Activated T-cell treated with anti-CD3 and anti-CD28 coated beads for 1 hour (primary cell): ENCODE data around the gene KLHL41.
"Not testable (repeated sequence)": the region's sequence is repeated elsewhere in the genome, so short reads cannot be mapped to it uniquely, and the experiment has no call there.

Source experiments
- DNase-seq: peaks from one replicate; pipeline ENCODE4 v3.0.0-alpha.2; 2020; ENCODE audit warnings: low read depth

KLHL41 gene

DNA sequence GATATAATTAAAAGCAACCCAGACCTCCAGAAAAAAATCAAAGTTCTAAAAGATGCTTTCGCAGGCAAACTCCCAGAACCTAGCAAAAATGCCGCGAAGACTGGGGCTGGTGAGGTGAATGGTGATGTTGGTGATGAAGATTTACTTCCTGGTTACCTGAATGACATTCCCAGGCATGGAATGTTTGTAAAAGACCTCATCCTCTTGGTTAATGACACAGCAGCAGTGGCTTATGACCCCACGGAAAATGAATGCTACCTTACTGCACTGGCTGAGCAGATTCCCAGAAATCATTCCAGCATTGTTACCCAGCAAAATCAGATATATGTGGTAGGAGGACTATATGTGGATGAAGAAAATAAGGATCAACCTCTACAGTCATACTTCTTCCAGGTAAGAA lies 994 bp downstream of the KLHL41 start:
- no peak for DNase-seq

DNA sequence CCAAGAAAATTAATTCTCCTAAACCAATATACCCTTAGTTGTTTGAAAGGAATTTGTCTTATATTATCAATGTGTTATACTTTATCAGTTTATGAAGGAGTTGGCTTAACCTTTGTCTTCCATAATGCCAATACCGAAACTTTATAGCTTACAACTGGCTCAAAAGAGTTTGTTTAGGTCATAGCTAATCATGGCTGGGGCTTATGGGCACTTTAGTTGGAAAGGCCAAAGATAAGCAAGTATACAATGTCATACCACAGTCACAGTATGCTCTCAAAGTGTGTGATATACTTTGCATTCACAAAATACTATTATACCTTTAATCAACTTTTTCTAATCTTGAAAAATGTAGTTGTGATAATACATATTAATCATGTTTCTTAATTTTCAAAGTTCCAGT lies 2.3 kb downstream of the KLHL41 start:
- DNase-seq, result no peak

DNA sequence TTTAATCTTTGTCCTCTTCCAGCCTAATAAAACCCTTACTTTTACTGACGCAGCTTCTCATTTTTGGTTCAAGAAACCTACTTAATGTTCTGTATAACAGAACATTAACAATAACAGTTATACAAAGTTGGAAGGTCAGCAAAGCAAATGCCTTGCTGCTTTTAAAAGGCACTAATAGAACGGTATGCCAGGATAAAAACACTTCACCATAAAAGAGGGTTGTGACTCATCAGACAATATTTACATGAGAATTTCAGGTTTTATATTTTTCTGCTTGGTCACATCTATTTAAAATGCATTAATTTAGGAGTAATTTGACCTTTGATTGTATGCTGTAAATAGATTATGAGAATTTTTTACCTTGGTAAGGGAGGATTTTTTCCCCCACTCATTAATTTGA lies 3.0 kb downstream of the KLHL41 start:
- no peak for DNase-seq

DNA sequence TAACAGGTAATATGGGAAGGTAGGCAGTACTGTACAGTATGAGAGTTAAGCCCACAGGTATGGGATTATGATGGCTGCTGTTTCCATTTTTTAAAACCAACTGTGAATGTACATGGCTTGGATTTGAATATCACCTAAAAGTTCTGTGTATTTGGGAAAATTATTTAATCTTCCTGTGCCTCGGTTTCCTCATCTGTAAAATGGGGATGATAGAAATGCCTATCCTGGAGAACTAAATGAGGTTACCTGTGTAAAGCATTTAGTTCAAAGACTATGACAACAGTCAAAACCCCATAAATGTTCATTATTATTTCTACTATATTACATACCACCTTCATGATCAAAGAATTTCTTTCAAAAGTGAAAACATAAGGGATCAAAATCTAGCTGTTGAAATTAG lies 3.6 kb downstream of the KLHL41 start:
- DNase-seq, result no peak

DNA sequence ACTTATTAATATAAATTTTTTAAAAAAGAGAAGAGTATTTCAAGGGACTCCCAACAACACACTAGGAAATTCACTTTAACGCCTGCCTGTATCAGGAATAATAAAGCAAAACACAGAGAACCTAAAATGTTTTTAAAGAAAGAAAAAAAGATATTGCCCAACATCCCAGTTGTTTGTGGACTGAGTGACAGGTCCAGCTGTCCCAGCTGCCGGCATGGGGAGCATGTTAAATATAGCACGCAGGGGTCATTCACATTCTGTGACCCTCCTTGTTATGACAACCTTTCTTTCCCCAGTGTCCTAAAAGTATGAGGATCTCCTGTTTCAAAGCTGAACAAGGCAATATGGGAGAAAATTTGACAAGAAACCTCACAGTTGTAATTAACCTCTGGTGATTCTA lies 4.4 kb downstream of the KLHL41 start:
- no peak for DNase-seq

DNA sequence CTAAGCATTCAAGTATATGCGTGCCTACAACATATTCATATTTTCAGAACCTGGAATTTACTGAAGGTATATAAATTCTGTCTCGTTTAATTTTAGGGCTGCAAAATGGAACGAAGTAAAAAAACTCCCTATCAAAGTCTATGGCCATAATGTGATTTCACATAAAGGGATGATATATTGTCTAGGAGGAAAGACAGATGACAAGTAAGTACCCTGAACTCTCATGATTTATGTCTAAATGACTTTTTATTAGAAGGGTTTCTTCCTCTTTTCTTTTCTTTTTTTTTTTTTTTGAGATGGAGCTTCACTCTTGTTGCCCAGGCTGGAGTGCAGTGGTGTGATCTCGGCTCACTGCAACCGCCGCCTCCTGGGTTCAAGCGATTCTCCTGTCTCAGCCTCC lies 5.3 kb downstream of the KLHL41 start:
- not testable (repeated sequence) for DNase-seq

DNA sequence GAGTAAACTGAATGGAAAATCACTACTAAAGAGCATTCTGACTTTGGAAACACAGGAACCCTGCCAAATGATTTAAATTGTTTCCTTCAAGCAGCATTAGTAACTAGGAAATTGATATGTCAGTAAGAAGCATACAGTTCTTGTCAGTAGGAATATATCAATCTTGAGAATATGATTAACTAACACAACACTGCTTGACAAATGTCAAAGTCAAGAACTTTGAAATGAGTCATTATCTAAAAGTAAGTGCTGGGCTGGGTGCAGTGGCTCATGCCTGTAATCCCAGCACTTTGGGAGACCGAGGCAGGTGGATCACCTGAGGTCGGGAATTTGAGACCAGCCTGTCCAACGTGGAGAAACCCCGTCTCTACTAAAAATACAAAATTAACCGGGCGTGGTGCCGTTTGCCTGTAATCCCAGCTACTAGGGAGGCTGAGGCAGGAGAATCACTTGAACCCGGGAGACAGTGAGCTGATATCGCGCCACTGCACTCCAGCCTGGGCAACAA lies 7.0 kb downstream of the KLHL41 start:
- not testable (repeated sequence) for DNase-seq

DNA sequence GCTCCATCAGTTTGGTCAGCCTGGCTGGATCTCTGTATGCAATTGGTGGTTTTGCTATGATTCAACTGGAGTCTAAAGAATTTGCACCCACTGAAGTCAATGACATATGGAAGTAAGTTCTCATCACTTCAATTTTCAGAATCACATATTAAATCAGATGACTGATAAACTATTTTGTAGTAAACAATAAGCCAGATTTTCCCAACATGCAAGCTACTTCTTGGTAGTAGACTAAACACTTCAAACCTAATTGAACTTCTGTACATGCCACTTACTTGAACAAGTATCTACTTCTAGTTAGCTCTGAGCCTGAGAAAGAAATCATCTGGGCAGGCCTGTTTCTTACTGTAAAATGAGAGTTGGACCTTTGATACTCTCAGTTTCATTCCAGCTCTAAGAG lies 11.4 kb downstream of the KLHL41 start:
- DNase-seq, result no peak

DNA sequence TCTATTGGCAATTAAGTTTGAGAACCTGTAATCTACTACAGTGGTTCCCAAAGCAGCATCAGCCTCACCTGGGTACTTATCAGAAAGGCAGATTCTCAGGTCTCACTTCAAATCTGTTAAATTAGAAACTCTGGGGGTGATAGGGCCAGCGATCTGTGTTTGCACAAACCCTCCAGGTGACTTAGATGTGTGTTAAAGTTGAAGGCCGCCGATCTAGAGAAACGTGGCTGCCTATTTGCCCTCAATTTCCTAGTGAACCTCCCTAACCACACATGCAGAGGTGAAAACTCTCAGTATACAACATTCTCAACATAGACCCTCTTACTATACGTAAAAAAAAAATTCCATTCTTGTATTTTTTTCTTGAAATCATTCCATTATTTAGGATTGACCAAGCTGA lies 14.2 kb downstream of the KLHL41 start:
- DNase-seq, result no peak

DNA sequence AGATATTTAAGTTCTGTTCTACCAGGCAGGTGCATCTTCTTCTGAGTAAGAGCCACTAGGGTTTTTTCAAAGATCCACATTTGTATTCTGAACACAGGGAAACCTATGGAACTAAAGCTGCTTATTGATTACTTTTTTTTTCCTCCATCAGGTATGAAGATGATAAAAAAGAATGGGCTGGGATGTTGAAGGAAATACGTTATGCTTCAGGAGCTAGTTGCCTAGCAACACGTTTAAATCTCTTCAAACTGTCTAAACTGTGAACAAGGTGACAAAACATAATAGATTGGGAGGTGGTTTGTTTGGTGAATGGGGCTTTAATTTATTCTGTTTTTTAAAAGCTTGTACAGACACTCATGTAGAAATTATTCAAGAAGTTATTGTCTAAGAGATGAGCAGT lies 15.9 kb downstream of the KLHL41 start:
- no peak for DNase-seq

DNA sequence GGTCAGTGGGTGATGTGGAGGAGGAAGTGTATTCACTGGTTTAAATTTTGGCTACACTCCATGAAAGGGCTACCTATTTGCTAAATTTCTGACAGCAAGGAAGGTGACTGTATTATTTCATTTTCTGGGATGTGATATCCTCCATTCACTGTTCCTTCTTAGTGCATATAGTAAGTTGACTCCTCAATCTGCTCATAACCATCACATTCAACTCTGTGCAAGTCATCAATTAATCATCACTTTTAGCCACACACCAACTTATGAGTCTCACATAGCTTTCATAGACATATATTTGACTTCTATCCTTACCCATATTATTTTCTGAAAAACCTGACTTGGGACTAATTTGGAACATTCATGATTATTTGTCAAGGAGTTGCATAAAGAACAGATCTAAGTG lies 16.9 kb downstream of the KLHL41 start:
- no peak for DNase-seq

DNA sequence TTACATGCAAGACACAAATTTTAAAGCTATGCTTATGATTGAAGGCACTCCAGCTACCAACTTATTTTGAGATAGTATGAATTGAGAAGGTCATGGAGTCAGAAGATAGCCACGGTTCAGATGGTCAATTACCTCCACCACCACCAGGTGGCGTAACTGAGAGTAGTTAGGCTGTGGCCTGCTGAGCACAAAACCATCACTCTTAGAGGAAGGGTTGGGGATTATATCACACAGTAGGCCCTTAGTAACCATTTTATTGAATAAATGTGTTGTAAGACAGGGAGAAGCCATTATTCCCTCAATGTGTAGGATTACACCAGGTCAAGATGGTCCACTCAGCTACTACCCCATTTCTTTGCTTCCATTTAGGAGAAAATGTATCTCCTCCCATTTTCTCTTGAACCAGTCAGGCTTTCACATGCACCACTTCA lies 18.8 kb downstream of the KLHL41 start:
- peak; percentile 72 for DNase-seq

DNA sequence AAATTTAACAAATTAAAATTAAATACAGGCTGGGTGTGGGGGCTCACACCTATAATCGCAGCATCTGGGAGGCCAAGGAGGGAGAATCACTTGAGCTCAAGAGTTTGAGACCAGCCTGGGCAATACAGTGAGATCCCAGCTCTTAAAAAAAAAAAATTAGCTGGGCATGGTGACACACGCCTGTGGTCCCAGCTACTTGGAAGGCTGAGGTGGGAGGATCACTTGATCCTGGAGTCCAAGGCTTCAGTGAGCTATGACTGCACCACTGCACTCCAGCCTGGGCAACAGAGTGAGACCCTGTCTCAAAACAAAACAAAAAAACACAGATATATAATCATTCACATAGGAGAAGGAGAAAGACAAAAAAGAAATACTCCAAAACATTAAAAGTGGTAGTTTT lies 30.0 kb downstream of the KLHL41 start:
- DNase-seq, result not testable (repeated sequence)

DNA sequence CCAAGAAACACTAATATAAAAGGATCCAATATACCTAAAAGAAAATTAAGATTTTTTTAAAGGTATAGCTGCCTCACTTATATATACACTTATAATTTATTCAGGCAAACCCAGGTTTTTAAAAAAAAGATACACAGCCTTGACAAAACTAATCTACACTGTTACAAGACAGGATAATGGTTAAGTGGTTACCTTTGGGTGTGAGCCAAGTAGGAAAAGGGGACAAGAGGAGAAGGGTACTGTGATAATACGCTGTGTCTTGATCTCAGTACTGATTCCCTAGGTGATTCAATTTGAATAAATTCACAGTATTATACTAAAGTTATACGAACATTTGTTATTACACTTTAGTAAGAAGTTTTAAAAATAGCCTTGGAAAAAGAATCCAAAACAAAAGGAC lies 30.6 kb downstream of the KLHL41 start:
- no peak for DNase-seq

DNA sequence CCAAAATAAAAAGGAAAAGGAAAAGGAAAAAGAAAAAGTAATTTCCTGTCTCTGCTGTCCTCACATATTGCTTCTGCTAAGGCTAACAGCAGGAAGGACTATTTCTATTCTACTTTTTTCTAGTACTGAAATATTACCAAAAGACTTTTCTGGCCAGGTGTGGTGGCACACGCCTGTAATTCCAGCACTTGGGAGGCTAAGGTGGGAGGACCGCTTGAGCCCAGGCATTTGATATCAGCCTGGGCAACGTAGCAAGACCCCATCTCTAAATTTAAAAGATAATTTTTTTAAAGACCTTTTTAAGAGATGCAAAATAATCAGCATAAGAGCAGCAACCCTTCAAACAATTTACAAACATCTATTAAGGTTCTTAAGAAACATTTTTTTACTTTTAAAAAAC lies 32.9 kb downstream of the KLHL41 start:
- DNase-seq, result no peak

DNA sequence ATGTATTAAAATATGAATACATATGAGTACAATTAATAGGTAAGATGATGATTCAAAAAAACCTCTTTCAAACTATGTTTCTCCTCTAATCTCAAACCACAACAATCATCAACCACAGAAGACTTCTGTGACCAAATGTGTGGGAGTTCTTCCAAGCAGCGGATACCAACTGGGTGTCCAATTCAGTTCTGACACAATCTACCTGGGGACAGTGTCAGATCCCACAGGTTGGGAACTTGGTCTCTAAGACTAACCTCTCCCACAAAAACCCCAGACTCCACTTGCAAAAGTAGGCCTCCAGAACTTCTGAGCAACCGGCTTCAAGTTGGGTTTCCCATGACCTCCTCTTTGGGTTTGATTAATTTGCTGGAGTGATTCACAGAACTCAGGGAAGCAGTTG lies 37.3 kb downstream of the KLHL41 start:
- no peak for DNase-seq

DNA sequence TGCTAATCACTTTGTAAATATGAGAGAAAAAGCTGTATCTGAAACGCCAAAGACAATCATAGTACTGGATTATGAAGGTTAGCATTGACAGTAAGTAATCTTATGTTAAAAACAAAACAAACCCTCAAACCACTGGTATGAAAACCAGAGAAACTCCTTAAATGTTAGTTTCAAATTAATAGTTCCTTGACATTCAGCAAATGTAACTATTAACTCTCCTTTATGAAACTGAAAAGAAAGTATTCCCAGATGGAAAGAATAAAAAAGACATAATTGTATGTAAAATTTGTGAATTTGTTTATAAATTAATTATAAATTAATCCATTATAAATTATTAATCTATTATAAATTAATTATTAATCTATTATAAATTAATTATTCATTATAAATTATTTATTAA lies 51.9 kb downstream of the KLHL41 start:
- DNase-seq, result no peak

DNA sequence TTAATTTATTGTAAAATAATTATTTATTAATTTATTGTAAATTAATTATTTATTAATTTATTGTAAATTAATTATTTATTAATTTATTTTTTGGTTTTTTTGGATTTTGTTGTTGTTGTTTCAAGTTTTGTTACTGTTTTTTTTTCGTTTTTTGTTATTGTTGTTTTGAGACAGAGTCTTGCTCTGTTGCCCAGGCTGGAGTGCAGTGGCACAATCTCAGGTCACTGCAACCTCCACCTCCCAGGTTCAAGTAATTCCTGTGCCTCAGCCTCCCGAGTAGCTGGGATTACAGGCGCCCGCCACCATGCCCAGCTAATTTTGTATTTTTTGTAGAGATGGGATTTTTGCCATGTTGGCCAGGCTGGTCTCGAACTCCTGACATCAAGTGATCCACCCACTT lies 52.6 kb downstream of the KLHL41 start:
- not testable (repeated sequence) for DNase-seq

DNA sequence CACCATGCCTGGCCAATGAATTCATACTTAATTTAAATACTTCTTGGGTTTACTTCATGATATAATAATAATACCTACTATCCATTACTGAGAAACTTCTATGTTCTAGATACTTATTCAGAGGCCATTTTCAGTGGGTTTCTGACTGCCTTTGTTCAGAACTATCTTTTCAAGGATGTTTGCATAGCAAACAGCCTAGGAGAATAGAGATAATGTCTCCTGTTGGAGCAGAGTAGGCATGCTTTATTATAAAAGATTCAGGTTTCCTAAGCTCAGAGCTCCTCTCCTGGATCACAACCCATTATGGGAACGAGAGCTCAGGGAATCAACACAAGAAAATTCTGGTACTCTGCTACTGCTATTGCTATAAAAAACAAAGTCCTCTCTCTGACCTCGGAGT lies 53.0 kb downstream of the KLHL41 start:
- no peak for DNase-seq

DNA sequence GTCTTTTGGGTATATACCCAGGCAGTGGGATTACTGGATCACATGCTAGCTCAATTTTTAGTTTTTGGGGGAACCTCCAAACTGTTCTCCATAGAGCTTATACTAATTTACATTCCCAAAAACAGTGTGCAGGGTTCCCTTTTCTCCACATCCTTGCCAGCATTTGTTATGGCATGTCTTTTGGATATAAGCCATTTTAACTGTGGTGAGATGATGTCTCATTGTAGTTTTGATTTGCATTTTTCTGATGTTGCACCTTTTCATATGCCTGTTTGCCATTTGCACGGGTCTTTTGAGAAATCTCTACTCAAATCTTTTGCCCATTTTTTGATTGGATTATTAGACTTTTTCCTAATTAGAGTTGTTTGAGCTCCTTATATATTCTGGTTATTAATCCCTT lies 56.2 kb downstream of the KLHL41 start:
- no peak for DNase-seq

DNA sequence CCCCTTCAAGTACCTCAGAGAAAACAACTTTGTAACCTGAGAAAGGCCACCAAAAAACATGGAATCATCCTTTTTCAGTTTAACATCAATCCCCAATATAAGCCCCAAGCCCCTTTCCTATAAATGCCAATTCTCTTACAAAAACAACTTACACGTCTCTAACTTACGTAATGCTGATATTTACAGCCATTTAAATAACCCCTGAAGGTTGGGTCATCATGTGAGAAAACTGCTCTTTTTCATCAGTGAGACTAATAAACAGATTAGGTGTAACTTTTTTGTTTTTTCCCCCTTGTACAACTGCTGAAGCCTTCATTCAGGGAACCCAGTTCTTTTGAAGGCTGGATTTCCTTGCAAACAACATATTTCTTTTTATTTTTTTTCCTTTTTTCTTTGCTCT lies 60.4 kb downstream of the KLHL41 start:
- no peak for DNase-seq

DNA sequence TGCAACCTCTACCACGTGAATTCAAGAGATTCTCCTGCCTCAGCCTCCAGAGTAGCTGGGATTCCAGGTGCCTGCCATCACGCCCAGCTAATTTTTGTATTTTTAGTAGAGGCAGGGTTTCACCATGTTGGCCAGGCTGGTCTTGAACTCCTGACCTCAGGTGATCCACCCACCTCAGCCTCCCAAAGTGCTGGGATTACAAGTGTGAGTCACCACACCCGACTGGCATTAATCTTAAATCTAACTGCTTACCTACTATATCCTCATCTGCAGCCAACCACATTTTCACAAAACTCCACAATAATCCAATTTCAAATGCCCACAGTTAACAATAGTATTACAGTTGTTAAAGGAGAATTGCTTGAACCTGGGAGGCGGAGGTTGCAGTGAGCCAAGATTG lies 61.2 kb downstream of the KLHL41 start:
- not testable (repeated sequence) for DNase-seq

DNA sequence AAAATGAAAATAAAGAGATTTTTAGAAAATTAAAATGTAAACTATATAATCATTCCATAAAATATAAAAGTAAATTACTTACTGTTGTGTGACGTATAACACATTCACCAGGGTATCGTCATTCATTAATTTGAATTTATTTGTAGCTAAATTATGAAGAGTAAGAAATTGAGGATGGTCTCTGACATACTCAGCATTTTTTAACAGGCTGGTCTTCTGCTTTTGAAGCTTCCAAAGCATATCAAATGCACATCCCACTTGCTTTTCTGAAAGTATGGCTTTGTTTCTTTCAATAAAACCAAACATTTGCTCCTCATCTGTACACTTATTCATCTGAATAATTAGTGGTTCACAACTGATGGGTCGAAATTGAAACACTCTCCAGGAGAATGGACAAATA lies 62.1 kb downstream of the KLHL41 start:
- no peak for DNase-seq

DNA sequence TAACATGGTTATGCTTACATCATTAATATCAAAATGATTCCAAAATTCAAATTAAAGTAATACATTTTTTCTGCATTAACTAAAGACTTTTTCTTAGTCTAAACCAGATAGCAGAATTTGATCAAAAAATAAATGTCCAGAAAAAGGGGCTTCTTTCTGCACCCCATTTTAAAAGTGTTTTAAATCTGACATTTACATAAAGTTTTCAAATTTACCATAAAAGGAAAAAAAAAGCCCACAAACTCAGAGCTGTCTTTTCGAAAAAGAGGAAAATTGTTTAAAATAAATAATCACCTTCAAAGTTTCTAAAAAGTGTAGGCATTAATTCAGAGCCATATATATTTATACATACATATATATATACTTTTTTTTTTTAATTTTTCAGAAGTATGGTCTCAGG lies 62.7 kb downstream of the KLHL41 start:
- DNase-seq, result no peak

DNA sequence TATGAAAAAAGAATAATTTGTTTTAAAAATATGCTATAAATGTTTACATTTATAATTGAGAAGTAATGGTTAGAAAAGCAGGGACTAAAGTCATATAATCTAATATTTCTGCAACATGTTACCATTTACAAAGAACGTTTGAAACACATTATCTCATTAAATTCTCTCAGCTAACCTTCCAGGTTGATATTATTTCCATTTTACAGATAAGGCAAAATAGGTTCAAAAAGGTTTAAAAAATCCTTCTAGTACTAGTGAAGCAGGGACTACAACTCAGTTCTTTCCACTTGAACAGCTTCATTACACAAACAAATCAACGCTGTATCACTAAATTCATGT lies 63.3 kb downstream of the KLHL41 start:
- DNase-seq, result no peak
